ENCODE measurements around the gene AKR1B1.

The AKR1B1 gene

GRCh38 chr7:134458806-134459698 is at the start of gene AKR1B1:
AKR1B1 (minus strand) TSS chr7:134459100; CDS start chr7:134459062, 38 bp downstream.
- Histone ChIP-seq H3K9ac (ENCODE audit: insufficient read length, low read depth) (peak within 1 kb of the TSS; percentile 86), H3K27me3 (ENCODE audit: insufficient read depth, insufficient read length) (no peaks in the 10 kb centered on the region), H3K4me3 (ENCODE audit: insufficient read length, low read depth) (peak within 1 kb of the TSS; percentile 79), H3K36me3 (ENCODE audit: insufficient read depth, insufficient read length, low read length) (peaks cover 24% of the 10 kb centered on the region), H3K4me1 (ENCODE audit: insufficient read depth, insufficient read length) (no peaks in the 10 kb centered on the region), H3K9me3 (ENCODE audit: insufficient read depth, low read length) (no peaks in the 10 kb centered on the region)
- TF ChIP-seq YY1 (IDR thresholded peaks at IDR 0.05; ENCODE audit: insufficient read depth, insufficient read length) (no peak), ZNF274 (IDR thresholded peaks at IDR 0.05; ENCODE audit: low read depth, low read length) (no peak), SUZ12 (IDR thresholded peaks at IDR 0.05; ENCODE audit: extremely low read depth, insufficient read depth, insufficient read length) (no peak)
- DNase-seq (ENCODE audit: low read depth, low spot score): peak; percentile 92

- Histone ChIP-seq H3K9ac (ENCODE audit: insufficient read length, low read depth) (no peak overlapping the region), H3K27me3 (ENCODE audit: insufficient read depth, insufficient read length) (no peaks in the 10 kb centered on the region), H3K4me1 (ENCODE audit: insufficient read depth, insufficient read length) (no peaks in the 10 kb centered on the region), H3K4me3 (ENCODE audit: insufficient read length, low read depth) (no peak overlapping the region), H3K9me3 (ENCODE audit: insufficient read depth, low read length) (no peaks in the 10 kb centered on the region), H3K36me3 (ENCODE audit: insufficient read depth, insufficient read length, low read length) (no peaks in the 10 kb centered on the region)
- no peak for TF ChIP-seq ZNF274 (IDR thresholded peaks at IDR 0.05; ENCODE audit: low read depth, low read length)
- no peak for TF ChIP-seq SUZ12 (IDR thresholded peaks at IDR 0.05; ENCODE audit: extremely low read depth, insufficient read depth, insufficient read length)
- TF ChIP-seq YY1 (IDR thresholded peaks at IDR 0.05; ENCODE audit: insufficient read depth, insufficient read length): no peak
- no peak for DNase-seq (ENCODE audit: low read depth, low spot score)
Measured at GRCh38 chr7:134505856-134506255, 47.0 kb upstream of the AKR1B1 start.

GRCh38 chr7:134504660-134505164 is 45.8 kb upstream of the AKR1B1 start:
- Histone ChIP-seq H3K9ac (ENCODE audit: insufficient read length, low read depth) (no peak overlapping the region), H3K4me1 (ENCODE audit: insufficient read depth, insufficient read length) (no peaks in the 10 kb centered on the region), H3K9me3 (ENCODE audit: insufficient read depth, low read length) (no peaks in the 10 kb centered on the region), H3K27me3 (ENCODE audit: insufficient read depth, insufficient read length) (no peaks in the 10 kb centered on the region), H3K36me3 (ENCODE audit: insufficient read depth, insufficient read length, low read length) (no peaks in the 10 kb centered on the region), H3K4me3 (ENCODE audit: insufficient read length, low read depth) (no peak overlapping the region)
- no peak for DNase-seq (ENCODE audit: low read depth, low spot score)
- no peak for TF ChIP-seq YY1 (IDR thresholded peaks at IDR 0.05; ENCODE audit: insufficient read depth, insufficient read length)
- TF ChIP-seq SUZ12 (IDR thresholded peaks at IDR 0.05; ENCODE audit: extremely low read depth, insufficient read depth, insufficient read length): no peak
- no peak for TF ChIP-seq ZNF274 (IDR thresholded peaks at IDR 0.05; ENCODE audit: low read depth, low read length)

- no peaks in the 10 kb centered on the region for H3K36me3 ChIP-seq (ENCODE audit: insufficient read depth, insufficient read length, low read length)
- no peaks in the 10 kb centered on the region for H3K27me3 ChIP-seq (ENCODE audit: insufficient read depth, insufficient read length)
- no peak for DNase-seq (ENCODE audit: low read depth, low spot score)
- H3K9me3 ChIP-seq (ENCODE audit: insufficient read depth, low read length): no peaks in the 10 kb centered on the region
- no peak overlapping the region for H3K4me3 ChIP-seq (ENCODE audit: insufficient read length, low read depth)
- TF ChIP-seq ZNF274 (IDR thresholded peaks at IDR 0.05; ENCODE audit: low read depth, low read length): no peak
- TF ChIP-seq YY1 (IDR thresholded peaks at IDR 0.05; ENCODE audit: insufficient read depth, insufficient read length): no peak
- TF ChIP-seq SUZ12 (IDR thresholded peaks at IDR 0.05; ENCODE audit: extremely low read depth, insufficient read depth, insufficient read length): no peak
- H3K9ac ChIP-seq (ENCODE audit: insufficient read length, low read depth): no peak overlapping the region
- no peaks in the 10 kb centered on the region for H3K4me1 ChIP-seq (ENCODE audit: insufficient read depth, insufficient read length)
Measured at GRCh38 chr7:134502463-134503371, 43.8 kb upstream of the AKR1B1 start.

GRCh38 chr7:134500982-134501381 is 42.1 kb upstream of the AKR1B1 start:
- no peak overlapping the region for H3K4me3 ChIP-seq (ENCODE audit: insufficient read length, low read depth)
- no peaks in the 10 kb centered on the region for H3K9me3 ChIP-seq (ENCODE audit: insufficient read depth, low read length)
- H3K36me3 ChIP-seq (ENCODE audit: insufficient read depth, insufficient read length, low read length): no peaks in the 10 kb centered on the region
- H3K27me3 ChIP-seq (ENCODE audit: insufficient read depth, insufficient read length): no peaks in the 10 kb centered on the region
- TF ChIP-seq ZNF274 (IDR thresholded peaks at IDR 0.05; ENCODE audit: low read depth, low read length) (no peak), SUZ12 (IDR thresholded peaks at IDR 0.05; ENCODE audit: extremely low read depth, insufficient read depth, insufficient read length) (no peak), YY1 (IDR thresholded peaks at IDR 0.05; ENCODE audit: insufficient read depth, insufficient read length) (no peak)
- H3K9ac ChIP-seq (ENCODE audit: insufficient read length, low read depth): no peak overlapping the region
- H3K4me1 ChIP-seq (ENCODE audit: insufficient read depth, insufficient read length): no peaks in the 10 kb centered on the region
- no peak for DNase-seq (ENCODE audit: low read depth, low spot score)

- no peak overlapping the region for H3K4me3 ChIP-seq (ENCODE audit: insufficient read length, low read depth)
- no peak for DNase-seq (ENCODE audit: low read depth, low spot score)
- TF ChIP-seq SUZ12 (IDR thresholded peaks at IDR 0.05; ENCODE audit: extremely low read depth, insufficient read depth, insufficient read length) (no peak), ZNF274 (IDR thresholded peaks at IDR 0.05; ENCODE audit: low read depth, low read length) (no peak)
- H3K36me3 ChIP-seq (ENCODE audit: insufficient read depth, insufficient read length, low read length): no peaks in the 10 kb centered on the region
- no peaks in the 10 kb centered on the region for H3K27me3 ChIP-seq (ENCODE audit: insufficient read depth, insufficient read length)
- H3K9ac ChIP-seq (ENCODE audit: insufficient read length, low read depth): no peak overlapping the region
- H3K9me3 ChIP-seq (ENCODE audit: insufficient read depth, low read length): no peaks in the 10 kb centered on the region
- H3K4me1 ChIP-seq (ENCODE audit: insufficient read depth, insufficient read length): no peaks in the 10 kb centered on the region
Measured at GRCh38 chr7:134500406-134500805, 41.5 kb upstream of the AKR1B1 start.
